Kidney epithelial cell (primary cell): ENCODE results near the gene PTPRA. TPM values are rescaled to one million over a fixed set of nuclear protein-coding genes. Genes with fewer than 3 reads are reported as not detected.

Source experiments
- DNase-seq: peaks from one replicate; pipeline ENCODE4 v3.0.0-alpha.2; 2010; ENCODE audit warnings: low read depth
- H3K27me3 ChIP-seq: 2 replicates; pipeline ENCODE4 v1.6.0; 2011; ENCODE audit warnings: low read length; ENCODE audit not compliant: control insufficient read depth, insufficient read depth
- H3K36me3 ChIP-seq: 2 replicates; pipeline ENCODE4 v1.5.1; 2011; ENCODE audit warnings: low read length; ENCODE audit not compliant: control insufficient read depth, insufficient read depth
- H3K4me3 ChIP-seq: 2 replicates; pipeline ENCODE4 v1.5.1; 2011; ENCODE audit warnings: low read depth, mild to moderate bottlenecking, control low read depth, low read length
- total RNA-seq: library from RNA; depleted of rRNA; stranded (reverse); fragments of >200 nt; gene quantifications from 2 replicates; pipeline ENCODE4 v1.2.3, GENCODE V29; 2015
- TF ChIP-seq, protein P1 (sequence below): IDR thresholded peaks from 2 replicates; pipeline ENCODE4 v1.5.1; 2011; ENCODE audit warnings: mild to moderate bottlenecking, moderate library complexity, low read length, control low read depth, inconsistent platforms; ENCODE audit not compliant: insufficient read depth, poor library complexity, severe bottlenecking

The PTPRA gene
- total RNA-seq, 1 donor from 2014 or later, result 48.6 TPM

DNA sequence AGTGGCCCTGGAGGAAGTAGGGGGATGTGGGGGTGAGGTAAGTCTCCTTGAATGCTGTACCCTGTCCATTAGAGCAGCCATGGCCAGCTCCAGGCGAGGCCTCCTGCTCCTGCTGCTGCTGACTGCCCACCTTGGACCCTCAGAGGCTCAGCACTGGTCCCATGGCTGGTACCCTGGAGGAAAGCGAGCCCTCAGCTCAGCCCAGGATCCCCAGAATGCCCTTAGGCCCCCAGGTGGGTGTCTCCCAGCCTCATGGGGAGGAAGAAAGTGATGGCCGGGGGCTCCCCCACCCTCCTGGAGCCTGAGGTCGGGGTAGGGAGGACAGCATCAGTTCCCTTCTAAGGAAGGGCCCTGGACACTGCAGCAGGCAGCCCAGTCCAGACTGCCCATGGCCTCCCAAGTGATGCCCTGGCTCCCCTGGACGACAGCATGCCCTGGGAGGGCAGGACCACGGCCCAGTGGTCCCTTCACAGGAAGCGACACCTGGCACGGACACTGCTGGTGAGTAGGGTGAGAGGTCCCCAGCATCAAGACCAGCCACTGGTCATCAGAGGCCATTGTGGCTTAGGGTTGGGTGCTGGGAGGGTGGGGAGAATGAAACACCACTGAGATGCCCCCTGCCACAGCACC, 171.2 kb downstream of the PTPRA start:
- no peaks in the 10 kb centered on the region for H3K27me3 ChIP-seq
- TF ChIP-seq, protein P1, sequence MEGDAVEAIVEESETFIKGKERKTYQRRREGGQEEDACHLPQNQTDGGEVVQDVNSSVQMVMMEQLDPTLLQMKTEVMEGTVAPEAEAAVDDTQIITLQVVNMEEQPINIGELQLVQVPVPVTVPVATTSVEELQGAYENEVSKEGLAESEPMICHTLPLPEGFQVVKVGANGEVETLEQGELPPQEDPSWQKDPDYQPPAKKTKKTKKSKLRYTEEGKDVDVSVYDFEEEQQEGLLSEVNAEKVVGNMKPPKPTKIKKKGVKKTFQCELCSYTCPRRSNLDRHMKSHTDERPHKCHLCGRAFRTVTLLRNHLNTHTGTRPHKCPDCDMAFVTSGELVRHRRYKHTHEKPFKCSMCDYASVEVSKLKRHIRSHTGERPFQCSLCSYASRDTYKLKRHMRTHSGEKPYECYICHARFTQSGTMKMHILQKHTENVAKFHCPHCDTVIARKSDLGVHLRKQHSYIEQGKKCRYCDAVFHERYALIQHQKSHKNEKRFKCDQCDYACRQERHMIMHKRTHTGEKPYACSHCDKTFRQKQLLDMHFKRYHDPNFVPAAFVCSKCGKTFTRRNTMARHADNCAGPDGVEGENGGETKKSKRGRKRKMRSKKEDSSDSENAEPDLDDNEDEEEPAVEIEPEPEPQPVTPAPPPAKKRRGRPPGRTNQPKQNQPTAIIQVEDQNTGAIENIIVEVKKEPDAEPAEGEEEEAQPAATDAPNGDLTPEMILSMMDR, result no peak
- DNase-seq, result no peak
- peaks cover 6% of the 10 kb centered on the region for H3K36me3 ChIP-seq
- H3K4me3 ChIP-seq, result no peak overlapping the region

DNA sequence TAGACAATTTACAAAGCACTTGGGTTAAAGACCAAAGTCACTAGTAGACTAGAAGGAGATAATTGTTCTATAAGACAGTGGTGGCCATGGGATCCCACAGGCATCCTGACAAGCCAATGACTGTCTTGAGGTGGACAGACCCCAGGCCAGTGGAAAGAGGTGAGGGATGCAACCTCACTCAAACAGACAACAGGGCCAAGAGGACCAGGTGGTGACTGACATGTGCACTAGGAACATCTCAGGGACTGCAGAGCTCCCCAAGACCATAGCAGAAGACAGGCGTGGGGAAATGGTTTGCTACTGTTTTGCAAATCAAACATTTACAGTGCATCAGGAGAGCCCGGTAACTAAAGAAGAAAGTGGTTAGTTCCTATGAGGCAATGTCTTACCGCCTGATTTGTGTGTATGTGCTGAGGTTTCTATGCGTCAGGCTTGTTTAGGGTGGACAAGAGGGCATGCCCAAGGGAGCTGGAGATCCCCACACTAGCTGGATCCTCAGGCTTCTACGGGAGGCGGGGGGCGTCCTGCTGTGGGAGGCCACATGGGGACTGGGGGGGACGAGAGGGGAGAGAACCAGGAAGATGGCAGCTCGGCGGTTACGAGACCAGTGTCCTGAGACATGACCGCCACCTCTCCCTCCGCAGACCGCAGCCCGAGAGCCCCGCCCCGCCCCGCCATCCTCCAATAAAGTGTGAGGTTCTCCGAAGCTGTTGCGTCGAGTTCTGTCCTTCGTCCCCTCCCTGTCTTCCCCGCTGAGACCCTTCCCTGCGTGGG, 171.9 kb downstream of the PTPRA start:
- Histone ChIP-seq H3K4me3 (peak overlapping the region; percentile 54), H3K27me3 (no peaks in the 10 kb centered on the region), H3K36me3 (peaks cover 7% of the 10 kb centered on the region)
- TF ChIP-seq, protein P1, result no peak
- DNase-seq, result no peak

DNA sequence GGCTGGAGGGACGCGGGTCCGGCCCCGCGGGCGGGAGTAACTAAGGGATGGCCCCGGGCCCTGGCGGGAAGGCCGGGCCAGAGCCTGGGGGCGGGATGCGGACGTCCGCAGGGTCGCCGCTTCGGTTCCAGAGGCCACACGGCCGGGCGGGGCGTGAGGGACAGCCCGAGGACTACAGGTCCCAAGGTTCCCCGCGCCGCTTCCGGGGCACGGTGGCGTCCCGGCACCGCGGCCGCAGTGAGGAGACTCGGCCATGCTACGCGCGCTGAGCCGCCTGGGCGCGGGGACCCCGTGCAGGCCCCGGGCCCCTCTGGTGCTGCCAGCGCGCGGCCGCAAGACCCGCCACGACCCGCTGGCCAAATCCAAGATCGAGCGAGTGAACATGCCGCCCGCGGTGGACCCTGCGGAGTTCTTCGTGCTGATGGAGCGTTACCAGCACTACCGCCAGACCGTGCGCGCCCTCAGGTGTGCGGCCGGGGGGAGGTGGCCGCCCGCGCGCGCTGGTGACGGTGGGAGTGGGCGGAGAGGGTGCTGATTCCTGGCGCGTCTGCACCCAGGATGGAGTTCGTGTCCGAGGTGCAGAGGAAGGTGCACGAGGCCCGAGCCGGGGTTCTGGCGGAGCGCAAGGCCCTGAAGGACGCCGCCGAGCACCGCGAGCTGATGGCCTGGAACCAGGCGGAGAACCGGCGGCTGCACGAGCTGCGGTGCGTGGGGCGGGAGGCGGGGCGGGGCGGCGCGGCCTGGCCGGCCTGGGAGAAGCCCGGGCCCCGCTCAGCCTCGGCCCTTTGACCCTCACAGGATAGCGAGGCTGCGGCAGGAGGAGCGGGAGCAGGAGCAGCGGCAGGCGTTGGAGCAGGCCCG, 172.8 kb downstream of the PTPRA start, which contains the start of gene MRPS26:
TSS of gene MRPS26 (plus strand) at position 237 of the 861 bp plus-strand sequence. CDS start at position 254, 17 bp downstream.
- Histone ChIP-seq H3K4me3 (peak within 1 kb of the TSS; percentile 54), H3K27me3 (no peaks in the 10 kb centered on the region), H3K36me3 (peaks cover 6% of the 10 kb centered on the region)
- TF ChIP-seq, protein P1, result no peak
- no peak for DNase-seq

DNA sequence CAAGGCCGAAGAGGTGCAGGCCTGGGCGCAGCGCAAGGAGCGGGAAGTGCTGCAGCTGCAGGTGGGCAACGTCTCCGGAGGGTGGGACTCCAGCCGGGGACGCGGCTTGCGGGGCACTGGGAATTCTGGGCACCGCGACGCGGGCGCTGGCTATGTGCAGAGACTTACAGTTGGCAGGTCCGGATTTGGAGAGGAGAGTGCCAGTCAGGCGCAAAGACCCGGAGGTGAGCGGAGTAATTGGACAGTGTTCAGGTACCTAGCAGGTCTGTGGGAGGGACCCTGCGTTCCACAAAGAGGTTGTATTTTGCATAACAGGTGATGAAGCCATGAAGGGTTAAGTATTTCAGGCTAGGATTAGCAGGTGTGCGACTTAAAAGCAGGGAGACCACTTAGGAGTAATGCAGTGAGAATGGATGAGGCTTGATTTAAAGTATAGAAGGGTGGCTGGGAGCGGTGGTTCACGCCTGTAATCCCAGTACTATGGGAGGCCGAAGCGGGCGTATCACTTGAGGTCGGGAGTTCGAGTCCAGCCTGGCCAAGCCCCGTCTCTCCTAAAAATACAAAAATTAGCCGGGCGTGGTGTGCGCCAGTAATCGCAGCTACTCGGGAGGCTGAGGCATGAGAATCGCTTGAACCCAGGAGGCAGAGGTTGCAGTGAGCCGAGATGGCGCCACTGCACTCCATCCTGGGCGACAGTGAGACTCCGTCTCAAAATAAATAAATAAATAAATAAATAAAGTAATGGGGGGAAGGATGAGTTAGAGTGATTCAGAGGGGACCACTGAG, 173.6 kb downstream of the PTPRA start:
- Histone ChIP-seq H3K36me3 (peaks cover 6% of the 10 kb centered on the region), H3K4me3 (peak overlapping the region; percentile 54), H3K27me3 (no peaks in the 10 kb centered on the region)
- no peak for DNase-seq
- TF ChIP-seq, protein P1, result no peak
